Measurements from ENCODE around the gene SYNE2. TPM values are rescaled to one million over a fixed set of nuclear protein-coding genes. Genes with fewer than 3 reads are reported as not detected.

SYNE2 gene
- total RNA-seq, 4 donors from 2014 or later = 96.9 to 207 (median 182) TPM

DNA sequence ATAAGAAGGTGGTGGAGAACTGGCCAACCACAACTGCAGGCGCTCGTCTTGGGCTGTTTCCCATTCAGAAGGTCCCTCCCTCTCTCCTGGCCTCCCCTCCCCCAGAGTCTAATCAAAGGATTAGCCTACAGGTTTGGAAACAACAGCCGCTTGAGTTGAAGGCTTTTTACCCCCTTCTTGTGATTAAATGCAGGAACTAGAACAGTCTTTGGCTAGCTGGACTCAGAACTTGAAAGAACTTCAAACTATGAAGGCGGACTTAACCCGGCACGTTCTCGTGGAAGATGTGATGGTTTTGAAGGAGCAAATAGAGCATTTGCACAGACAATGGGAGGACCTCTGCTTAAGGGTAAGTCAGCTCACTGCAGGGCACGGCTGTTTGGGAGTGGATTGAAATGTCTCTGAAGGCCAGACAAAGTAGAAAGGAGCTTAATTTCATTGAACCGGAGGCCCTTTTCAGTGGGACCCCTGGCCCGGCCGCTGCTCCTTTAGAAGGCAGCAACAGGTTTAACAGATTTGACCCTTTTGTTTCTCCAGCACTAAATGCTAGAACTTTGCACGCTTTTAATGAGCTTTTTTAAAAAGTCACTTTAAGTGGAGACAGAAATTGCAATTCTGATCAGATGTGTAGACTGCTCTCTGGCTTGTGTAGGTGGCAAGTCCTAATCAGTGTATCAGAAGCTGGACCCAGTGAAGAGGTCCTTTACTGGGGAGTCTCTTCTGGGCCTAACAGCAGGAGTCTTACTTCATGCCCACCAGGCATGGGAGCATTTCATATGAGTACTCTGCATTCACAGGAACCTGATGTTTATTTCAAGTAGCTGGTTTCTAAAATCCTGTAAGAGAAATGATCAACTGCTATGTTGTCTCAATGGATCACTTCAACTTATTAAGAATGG lies 333.7 kb downstream of the SYNE2 start:
- Histone ChIP-seq H3K27me3 (no peaks in the 10 kb centered on the region), H3K36me3 (peaks cover 0 to 44% of the 10 kb centered on the region in 2 donors), H3K9me3 (no peaks in the 10 kb centered on the region), H3K4me1 (peaks cover 0 to 4% of the 10 kb centered on the region in 2 donors), H3K27ac (no peak overlapping the region), H3K4me3 (no peak overlapping the region)
- in situ Hi-C loops (cut with MboI; ENCODE audit: low sequenced_read_pairs in 4 of 4) (no loop called here), intact Hi-C loops (cut with DNase I; ENCODE audit: low total_unique reads) (no loop called here)
- TF ChIP-seq, protein P1, sequence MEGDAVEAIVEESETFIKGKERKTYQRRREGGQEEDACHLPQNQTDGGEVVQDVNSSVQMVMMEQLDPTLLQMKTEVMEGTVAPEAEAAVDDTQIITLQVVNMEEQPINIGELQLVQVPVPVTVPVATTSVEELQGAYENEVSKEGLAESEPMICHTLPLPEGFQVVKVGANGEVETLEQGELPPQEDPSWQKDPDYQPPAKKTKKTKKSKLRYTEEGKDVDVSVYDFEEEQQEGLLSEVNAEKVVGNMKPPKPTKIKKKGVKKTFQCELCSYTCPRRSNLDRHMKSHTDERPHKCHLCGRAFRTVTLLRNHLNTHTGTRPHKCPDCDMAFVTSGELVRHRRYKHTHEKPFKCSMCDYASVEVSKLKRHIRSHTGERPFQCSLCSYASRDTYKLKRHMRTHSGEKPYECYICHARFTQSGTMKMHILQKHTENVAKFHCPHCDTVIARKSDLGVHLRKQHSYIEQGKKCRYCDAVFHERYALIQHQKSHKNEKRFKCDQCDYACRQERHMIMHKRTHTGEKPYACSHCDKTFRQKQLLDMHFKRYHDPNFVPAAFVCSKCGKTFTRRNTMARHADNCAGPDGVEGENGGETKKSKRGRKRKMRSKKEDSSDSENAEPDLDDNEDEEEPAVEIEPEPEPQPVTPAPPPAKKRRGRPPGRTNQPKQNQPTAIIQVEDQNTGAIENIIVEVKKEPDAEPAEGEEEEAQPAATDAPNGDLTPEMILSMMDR (IDR thresholded peaks at IDR 0.05 in 4 of 5, conservative IDR thresholded peaks at IDR 0.05 in 1 of 5) = no peak
- no peak for TF ChIP-seq POLR2A (IDR thresholded peaks at IDR 0.05)
- ATAC-seq (no peak), DNase-seq (no peak)

DNA sequence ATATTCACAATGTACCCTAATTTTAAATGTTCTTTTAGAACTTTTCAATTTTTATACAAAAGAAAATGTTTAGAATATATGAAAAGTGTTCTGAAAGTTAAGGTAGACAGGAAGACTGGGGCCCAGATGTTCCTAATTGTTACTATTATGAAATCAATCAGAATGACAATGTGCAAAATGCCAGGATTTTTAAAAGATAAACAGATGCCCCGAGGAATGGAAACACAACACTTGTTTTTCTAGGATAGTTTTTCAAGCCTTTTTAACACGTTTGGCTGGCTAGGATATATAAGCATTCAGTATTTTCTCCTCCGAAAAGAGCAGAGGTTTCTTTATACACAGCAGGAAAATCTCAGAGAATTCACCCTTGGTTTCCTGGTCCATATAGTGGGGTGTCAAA lies 334.5 kb downstream of the SYNE2 start:
- Histone ChIP-seq H3K27ac (no peak overlapping the region), H3K4me1 (peaks cover 0 to 4% of the 10 kb centered on the region in 2 donors), H3K36me3 (peaks cover 0 to 46% of the 10 kb centered on the region in 2 donors), H3K9me3 (no peaks in the 10 kb centered on the region), H3K4me3 (no peak overlapping the region), H3K27me3 (no peaks in the 10 kb centered on the region)
- no peak for DNase-seq
- ATAC-seq = no peak
- no peak for TF ChIP-seq POLR2A (IDR thresholded peaks at IDR 0.05)
- TF ChIP-seq, protein P1 (IDR thresholded peaks at IDR 0.05 in 4 of 5, conservative IDR thresholded peaks at IDR 0.05 in 1 of 5) = no peak
- in situ Hi-C loops (cut with MboI; ENCODE audit: low sequenced_read_pairs in 4 of 4) (no loop called here), intact Hi-C loops (cut with DNase I; ENCODE audit: low total_unique reads) (no loop called here)

DNA sequence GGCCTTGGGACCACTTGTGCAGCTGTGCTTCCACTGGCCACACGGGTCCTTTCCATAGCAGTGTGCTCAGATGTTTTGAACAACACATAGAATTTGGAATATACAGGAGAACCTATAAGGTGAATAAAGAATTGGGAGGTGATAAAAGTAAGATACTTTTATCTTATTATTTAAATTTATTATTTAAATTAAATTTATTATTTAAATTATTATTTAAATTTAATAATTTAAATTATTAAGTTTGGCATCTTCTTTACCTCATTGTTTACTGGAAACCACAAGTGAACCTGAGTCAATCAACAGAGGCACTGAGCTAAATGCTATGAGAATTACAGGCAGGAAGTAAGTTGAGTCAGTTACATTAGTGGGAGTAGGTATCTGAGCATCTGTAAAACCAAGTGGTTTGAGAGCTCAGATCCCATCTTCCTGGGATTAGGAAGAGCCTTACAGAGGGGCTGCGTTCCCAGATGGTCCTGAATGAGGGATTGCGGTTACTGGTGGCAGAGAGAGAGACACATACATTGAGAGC lies 338.2 kb downstream of the SYNE2 start:
- H3K36me3 ChIP-seq = peaks cover 0 to 53% of the 10 kb centered on the region in 2 donors
- in situ Hi-C loops (cut with MboI; ENCODE audit: low sequenced_read_pairs in 4 of 4) = no loop called here
- TF ChIP-seq, protein P1 (IDR thresholded peaks at IDR 0.05 in 4 of 5, conservative IDR thresholded peaks at IDR 0.05 in 1 of 5) = no peak
- no peak overlapping the region for H3K4me3 ChIP-seq
- H3K9me3 ChIP-seq = no peaks in the 10 kb centered on the region
- H3K4me1 ChIP-seq = peaks cover 12 to 23% of the 10 kb centered on the region in 2 donors
- no peak for ATAC-seq
- intact Hi-C loops (cut with DNase I; ENCODE audit: low total_unique reads) = no loop called here
- no peak for DNase-seq
- H3K27ac ChIP-seq = no peak overlapping the region
- no peaks in the 10 kb centered on the region for H3K27me3 ChIP-seq

DNA sequence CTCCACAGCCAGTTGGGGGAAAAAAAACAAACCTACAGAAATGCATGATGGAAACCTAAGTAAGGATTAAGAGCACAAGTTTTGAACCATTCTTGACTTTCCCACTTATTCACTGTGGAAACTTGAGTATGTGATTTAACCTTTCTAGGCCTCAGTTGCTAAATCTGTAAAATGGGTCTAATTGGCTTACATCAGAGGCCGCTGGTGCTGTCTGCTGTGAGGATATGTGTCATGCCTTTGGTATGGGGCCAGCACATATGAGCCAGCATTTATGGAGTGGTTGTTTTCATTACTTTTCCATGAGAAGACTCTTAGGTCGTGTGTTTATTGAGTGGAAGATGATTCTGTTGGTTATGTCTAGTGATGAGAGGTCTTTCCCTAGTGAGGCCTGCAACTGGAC lies 339.0 kb downstream of the SYNE2 start:
- Histone ChIP-seq H3K4me1 (peaks cover 19 to 23% of the 10 kb centered on the region in 2 donors), H3K9me3 (no peaks in the 10 kb centered on the region), H3K36me3 (peaks cover 0 to 46% of the 10 kb centered on the region in 2 donors), H3K4me3 (no peak overlapping the region), H3K27me3 (no peaks in the 10 kb centered on the region), H3K27ac (no peak overlapping the region)
- in situ Hi-C loops (cut with MboI; ENCODE audit: low sequenced_read_pairs in 4 of 4) (no loop called here), intact Hi-C loops (cut with DNase I; ENCODE audit: low total_unique reads) (no loop called here)
- ATAC-seq (no peak), DNase-seq (no peak)
- TF ChIP-seq, protein P1 (IDR thresholded peaks at IDR 0.05 in 4 of 5, conservative IDR thresholded peaks at IDR 0.05 in 1 of 5) = no peak
- no peak for TF ChIP-seq POLR2A (IDR thresholded peaks at IDR 0.05)
